Stimulated activated CD4-positive, alpha-beta T cell treated with anti-CD3 and anti-CD28 coated beads, Interleukin-1b, Interleukin-23, amount 100 ng/mL, for 48 hours (primary cell): ENCODE results near the gene SMIM13.

ENCODE experiments used
- DNase-seq: peaks from one replicate; pipeline ENCODE4 v3.0.0-alpha.2; 2020

SMIM13 gene

GRCh38 chr6:11123978-11124377, 30.3 kb downstream of the SMIM13 start:
- no peak for DNase-seq

- DNase-seq: no peak
These were observed 33.2 kb downstream of the SMIM13 start for GRCh38 chr6:11126876-11127275.

GRCh38 chr6:11128608-11129007, 35.0 kb downstream of the SMIM13 start:
- no peak for DNase-seq

GRCh38 chr6:11129908-11130565, 36.4 kb downstream of the SMIM13 start:
- DNase-seq: no peak

- DNase-seq: no peak
These were observed 37.0 kb downstream of the SMIM13 start for GRCh38 chr6:11130605-11131004.

GRCh38 chr6:11132194-11132888, 38.7 kb downstream of the SMIM13 start:
- no peak for DNase-seq

- DNase-seq: no peak
These were observed 39.6 kb downstream of the SMIM13 start for GRCh38 chr6:11133281-11133680.

GRCh38 chr6:11136809-11137208, 43.2 kb downstream of the SMIM13 start:
- DNase-seq: no peak

GRCh38 chr6:11139051-11139960, 45.7 kb downstream of the SMIM13 start:
- DNase-seq: peak; percentile 6

GRCh38 chr6:11140056-11140455, 46.4 kb downstream of the SMIM13 start:
- DNase-seq: no peak

- DNase-seq: no peak
These were observed 47.7 kb downstream of the SMIM13 start for GRCh38 chr6:11141295-11141694.

- DNase-seq: no peak
These were observed 48.8 kb downstream of the SMIM13 start for GRCh38 chr6:11142296-11143027.

GRCh38 chr6:11143394-11144371, 50.0 kb downstream of the SMIM13 start:
- DNase-seq: peak; percentile 8

GRCh38 chr6:11144393-11144851, 50.8 kb downstream of the SMIM13 start:
- DNase-seq: peak; percentile 73

GRCh38 chr6:11146117-11146826, 52.6 kb downstream of the SMIM13 start:
- DNase-seq: no peak

GRCh38 chr6:11149551-11149950, 55.9 kb downstream of the SMIM13 start:
- DNase-seq: no peak

- DNase-seq: no peak
These were observed 57.9 kb downstream of the SMIM13 start for GRCh38 chr6:11151488-11151887.

- DNase-seq: no peak
These were observed 58.9 kb downstream of the SMIM13 start for GRCh38 chr6:11152581-11152980.

GRCh38 chr6:11153447-11153846, 59.8 kb downstream of the SMIM13 start:
- DNase-seq: no peak

- no peak for DNase-seq
These were observed 62.0 kb downstream of the SMIM13 start for GRCh38 chr6:11155589-11155988.

GRCh38 chr6:11160199-11160598, 66.6 kb downstream of the SMIM13 start:
- no peak for DNase-seq
